DND-41 (cell line): Measurements from ENCODE around the gene ZNG1B.
"Not testable (repeated sequence)": the region's sequence is repeated elsewhere in the genome, so short reads cannot be mapped to it uniquely, and the experiment has no call there.

Source experiments
- EZH2 ChIP-seq: IDR thresholded peaks from 3 replicates; pipeline ENCODE4 v1.6.1; 2012; ENCODE audit warnings: borderline replicate concordance, low read depth, mild to moderate bottlenecking, moderate library complexity, low read length, inconsistent platforms; ENCODE audit not compliant: severe bottlenecking
- TF ChIP-seq, protein P1 (sequence below): IDR thresholded peaks from 2 replicates; pipeline ENCODE4 v1.5.1; 2012; ENCODE audit warnings: borderline replicate concordance, low read length, moderate library complexity, mild to moderate bottlenecking; ENCODE audit not compliant: poor library complexity, severe bottlenecking; ENCODE audit errors: extremely low read depth

DNA sequence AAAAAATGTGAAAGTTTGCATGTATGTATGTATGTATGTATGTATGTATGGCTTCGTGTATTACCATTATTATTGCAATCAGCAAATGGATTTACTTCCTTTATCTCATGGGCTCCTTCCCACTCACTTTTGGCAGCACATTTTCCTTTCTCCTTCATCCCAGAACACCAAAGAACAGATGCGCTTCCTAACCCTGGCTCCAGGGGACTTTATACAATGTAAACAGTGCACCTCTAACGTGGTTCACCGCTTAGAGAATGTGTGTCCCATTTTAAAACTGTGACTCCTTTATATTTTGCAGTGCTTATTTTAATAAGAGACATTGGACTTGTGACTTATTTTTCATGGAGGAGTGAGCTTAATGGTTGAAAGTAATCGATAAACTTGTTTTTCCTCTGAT is 90.6 kb downstream of the ZNG1B start:
- TF ChIP-seq, protein P1, sequence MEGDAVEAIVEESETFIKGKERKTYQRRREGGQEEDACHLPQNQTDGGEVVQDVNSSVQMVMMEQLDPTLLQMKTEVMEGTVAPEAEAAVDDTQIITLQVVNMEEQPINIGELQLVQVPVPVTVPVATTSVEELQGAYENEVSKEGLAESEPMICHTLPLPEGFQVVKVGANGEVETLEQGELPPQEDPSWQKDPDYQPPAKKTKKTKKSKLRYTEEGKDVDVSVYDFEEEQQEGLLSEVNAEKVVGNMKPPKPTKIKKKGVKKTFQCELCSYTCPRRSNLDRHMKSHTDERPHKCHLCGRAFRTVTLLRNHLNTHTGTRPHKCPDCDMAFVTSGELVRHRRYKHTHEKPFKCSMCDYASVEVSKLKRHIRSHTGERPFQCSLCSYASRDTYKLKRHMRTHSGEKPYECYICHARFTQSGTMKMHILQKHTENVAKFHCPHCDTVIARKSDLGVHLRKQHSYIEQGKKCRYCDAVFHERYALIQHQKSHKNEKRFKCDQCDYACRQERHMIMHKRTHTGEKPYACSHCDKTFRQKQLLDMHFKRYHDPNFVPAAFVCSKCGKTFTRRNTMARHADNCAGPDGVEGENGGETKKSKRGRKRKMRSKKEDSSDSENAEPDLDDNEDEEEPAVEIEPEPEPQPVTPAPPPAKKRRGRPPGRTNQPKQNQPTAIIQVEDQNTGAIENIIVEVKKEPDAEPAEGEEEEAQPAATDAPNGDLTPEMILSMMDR: not testable (repeated sequence)
- not testable (repeated sequence) for TF ChIP-seq EZH2
